ENCODE results near the gene VEGFB. TPM values are rescaled to one million over a fixed set of nuclear protein-coding genes. Genes with fewer than 3 reads are reported as not detected.

The VEGFB gene
- total and polyA plus RNA-seq, 7 donors = 23.4 to 117 (median 94.9) TPM

- TF ChIP-seq POLR2AphosphoS5 (IDR thresholded peaks at IDR 0.05) (no peak), CTCF (IDR thresholded peaks at IDR 0.05) (no peak), POLR2A (IDR thresholded peaks at IDR 0.05) (no peak), EP300 (IDR thresholded peaks at IDR 0.05) (no peak)
- Histone ChIP-seq H3K4me1 (peaks cover 0 to 14% (median 13%) of the 10 kb centered on the region in 4 donors), H3K4me3 (no peak overlapping the region), H3K27ac (no peak overlapping the region), H3K36me3 (peaks cover 0 to 69% (median 44%) of the 10 kb centered on the region in 4 donors), H3K27me3 (no peaks in the 10 kb centered on the region), H3K9me3 (no peaks in the 10 kb centered on the region)
- no peak for DNase-seq
- 87% methylated on average over 29 of the region's 29 CpGs for WGBS, 2 donors
- intact Hi-C loops (cut with DNase I) = no loop called here
Observed at GRCh38 chr11:64263021-64263946, 28.9 kb downstream of the VEGFB start.

- TF ChIP-seq CTCF (IDR thresholded peaks at IDR 0.05) (no peak), POLR2A (IDR thresholded peaks at IDR 0.05) (no peak), POLR2AphosphoS5 (IDR thresholded peaks at IDR 0.05) (no peak), EP300 (IDR thresholded peaks at IDR 0.05) (no peak)
- 95 to 96% methylated on average over 8 of the region's 8 CpGs for WGBS, 2 donors
- H3K27ac ChIP-seq = no peak overlapping the region
- H3K4me1 ChIP-seq = peaks cover 0 to 21% (median 20%) of the 10 kb centered on the region in 4 donors
- no peak overlapping the region for H3K4me3 ChIP-seq
- H3K27me3 ChIP-seq = no peaks in the 10 kb centered on the region
- H3K36me3 ChIP-seq = peaks cover 0 to 63% (median 37%) of the 10 kb centered on the region in 4 donors
- H3K9me3 ChIP-seq = no peaks in the 10 kb centered on the region
- intact Hi-C loops (cut with DNase I) = no loop called here
- DNase-seq = no peak
Observed at GRCh38 chr11:64263947-64264317, 29.5 kb downstream of the VEGFB start.

GRCh38 chr11:64264371-64264852, 30.0 kb downstream of the VEGFB start:
- no peak for TF ChIP-seq POLR2AphosphoS5 (IDR thresholded peaks at IDR 0.05)
- no peak for TF ChIP-seq EP300 (IDR thresholded peaks at IDR 0.05)
- TF ChIP-seq POLR2A (IDR thresholded peaks at IDR 0.05) = no peak
- no peak for TF ChIP-seq CTCF (IDR thresholded peaks at IDR 0.05)
- Histone ChIP-seq H3K36me3 (peaks cover 0 to 58% (median 33%) of the 10 kb centered on the region in 4 donors), H3K27ac (no peak overlapping the region), H3K27me3 (no peaks in the 10 kb centered on the region), H3K9me3 (no peaks in the 10 kb centered on the region), H3K4me3 (no peak overlapping the region), H3K4me1 (peaks cover 0 to 25% (median 21%) of the 10 kb centered on the region in 4 donors)
- DNase-seq = no peak
- intact Hi-C loops (cut with DNase I) = no loop called here
- WGBS, 2 donors = 87 to 88% methylated on average over 10 of the region's 10 CpGs

- H3K4me3 ChIP-seq = no peak overlapping the region
- TF ChIP-seq CTCF (IDR thresholded peaks at IDR 0.05) (no peak), EP300 (IDR thresholded peaks at IDR 0.05) (no peak), POLR2AphosphoS5 (IDR thresholded peaks at IDR 0.05) (no peak), POLR2A (IDR thresholded peaks at IDR 0.05) (no peak)
- 91 to 94% methylated on average over 35 of the region's 35 CpGs for WGBS, 2 donors
- intact Hi-C loops (cut with DNase I) = no loop called here
- H3K4me1 ChIP-seq = peaks cover 0 to 25% (median 21%) of the 10 kb centered on the region in 4 donors
- DNase-seq = no peak
- peaks cover 0 to 53% (median 25%) of the 10 kb centered on the region in 4 donors for H3K36me3 ChIP-seq
- H3K27me3 ChIP-seq = no peaks in the 10 kb centered on the region
- H3K9me3 ChIP-seq = no peaks in the 10 kb centered on the region
- H3K27ac ChIP-seq = no peak overlapping the region
Observed at GRCh38 chr11:64265176-64266160, 31.1 kb downstream of the VEGFB start.

Measured in sigmoid colon (tissue), 7 donors.